SU-DHL-6 (cell line): Measurements from ENCODE around the gene SLFN14.

Experiments
- H2AFZ ChIP-seq: fragments of 200-600 bp; sonication (generic); 2 replicates; pipeline ENCODE4 v1.6.1; 2014; ENCODE audit warnings: low read depth, mild to moderate bottlenecking, moderate library complexity, mixed read lengths, antibody characterized with exemption, low read length; ENCODE audit not compliant: severe bottlenecking
- H3F3A ChIP-seq: fragments of 200-600 bp; shearing (Covaris generic); 2 replicates; pipeline ENCODE4 v1.6.0; 2016; ENCODE audit warnings: antibody characterized with exemption, mild to moderate bottlenecking; ENCODE audit not compliant: insufficient read depth
- H3K27ac ChIP-seq: fragments of 200-600 bp; sonication (generic); 2 replicates; pipeline ENCODE4 v1.5.1; 2016; ENCODE audit warnings: low read depth, mild to moderate bottlenecking, low read length, moderate library complexity, mixed read lengths
- H3K27me3 ChIP-seq: fragments of 200-600 bp; sonication (generic), shearing (Covaris generic); 2 replicates; pipeline ENCODE4 v1.6.0; 2014; ENCODE audit warnings: mild to moderate bottlenecking, low read length
- H3K36me3 ChIP-seq: fragments of 200-600 bp; sonication (generic); 2 replicates; pipeline ENCODE4 v1.6.1; 2014; ENCODE audit warnings: mild to moderate bottlenecking, low read length, mixed read lengths
- H3K4me2 ChIP-seq: fragments of 300-600, 200-600 bp; shearing (Covaris generic), sonication (generic); 2 replicates; pipeline ENCODE4 v1.6.0; 2014; ENCODE audit warnings: low read length, low read depth, mild to moderate bottlenecking; ENCODE audit not compliant: poor library complexity, severe bottlenecking
- H3K4me3 ChIP-seq: fragments of 200-600 bp; sonication (generic); 2 replicates; pipeline ENCODE4 v1.5.1; 2014; ENCODE audit warnings: antibody characterized with exemption, low read length, mild to moderate bottlenecking, mixed read lengths; ENCODE audit not compliant: insufficient read depth, poor library complexity, severe bottlenecking
- H3K79me2 ChIP-seq: fragments of 200-600 bp; sonication (generic); 2 replicates; pipeline ENCODE4 v1.6.1; 2014; ENCODE audit warnings: mild to moderate bottlenecking, low read length, moderate library complexity; ENCODE audit not compliant: insufficient read depth
- H3K9ac ChIP-seq: fragments of 200-600 bp; sonication (generic); 2 replicates; pipeline ENCODE4 v1.7.0; 2014; ENCODE audit warnings: mild to moderate bottlenecking, low read length
- H3K9me2 ChIP-seq: fragments of 200-600 bp; sonication (generic); replicated peaks from 2 replicates; pipeline ENCODE4 v1.6.1; 2014; ENCODE audit warnings: low read length; ENCODE audit not compliant: insufficient read depth
- H3K9me3 ChIP-seq: fragments of 200-600 bp; sonication (generic); 2 replicates; pipeline ENCODE4 v1.6.1; 2014; ENCODE audit warnings: low read length, mixed read lengths; ENCODE audit not compliant: insufficient read depth
- H4K20me1 ChIP-seq: fragments of 200-600 bp; sonication (generic); 2 replicates; pipeline ENCODE4 v1.6.1; 2014; ENCODE audit warnings: low read depth, mild to moderate bottlenecking, antibody characterized with exemption, low read length, moderate library complexity, mixed read lengths
- CTCF ChIP-seq: fragments of 200-600 bp; sonication (generic); IDR thresholded peaks from one replicate; pipeline ENCODE4 v1.5.1; 2017; ENCODE audit warnings: antibody characterized with exemption, mild to moderate bottlenecking, low read length, moderate library complexity; ENCODE audit not compliant: insufficient read depth, poor library complexity, severe bottlenecking
- EZH2phosphoT487 ChIP-seq: fragments of 200-600 bp; sonication (generic), shearing (Covaris generic); conservative IDR thresholded peaks from 2 replicates; pipeline ENCODE4 v1.6.1; 2018; ENCODE audit warnings: mild to moderate bottlenecking, antibody characterized with exemption, low read length, moderate library complexity, mixed read lengths

SLFN14 gene

DNA sequence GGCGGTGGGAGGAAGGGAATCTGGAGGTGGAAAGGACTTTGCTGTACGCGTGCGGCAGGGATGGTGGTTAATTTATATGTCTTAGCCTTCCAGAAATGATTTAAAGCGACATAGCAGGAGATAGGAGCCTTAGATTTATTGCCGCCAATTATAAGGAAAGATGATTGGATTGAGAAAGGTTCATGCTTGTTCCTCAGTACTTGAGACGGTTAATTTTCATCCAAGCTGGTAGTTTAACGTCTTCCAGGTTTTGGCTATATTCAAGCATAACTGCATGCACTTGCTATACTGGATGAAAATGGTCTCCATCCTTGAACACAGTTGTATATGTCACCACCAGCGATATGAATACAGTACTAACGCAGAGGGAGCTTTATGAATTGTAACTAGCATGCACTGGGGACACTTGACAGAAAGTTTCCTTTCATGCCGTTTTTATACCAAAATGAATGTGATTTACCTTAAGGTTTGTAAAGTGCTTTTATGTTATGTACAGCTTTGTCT lies 18.4 kb upstream of the SLFN14 start:
- Histone ChIP-seq H2AFZ (peak overlapping the region; percentile 83), H3K9ac (peak overlapping the region; percentile 96), H3K4me3 (peak overlapping the region; percentile 99), H3F3A (peaks cover 34% of the 10 kb centered on the region; the same call in 1 of the 2 replicates), H3K9me3 (no peaks in the 10 kb centered on the region), H4K20me1 (no peaks in the 10 kb centered on the region), H3K9me2 (no peaks in the 10 kb centered on the region), H3K4me2 (peak overlapping the region; percentile 99), H3K27ac (peak overlapping the region; percentile 77), H3K27me3 (no peaks in the 10 kb centered on the region), H3K79me2 (peaks cover 7% of the 10 kb centered on the region; the same call in 1 of the 2 replicates), H3K36me3 (peaks cover 7% of the 10 kb centered on the region; the same call in 1 of the 2 replicates)
- no peak for TF ChIP-seq CTCF
- TF ChIP-seq EZH2phosphoT487, result no peak

DNA sequence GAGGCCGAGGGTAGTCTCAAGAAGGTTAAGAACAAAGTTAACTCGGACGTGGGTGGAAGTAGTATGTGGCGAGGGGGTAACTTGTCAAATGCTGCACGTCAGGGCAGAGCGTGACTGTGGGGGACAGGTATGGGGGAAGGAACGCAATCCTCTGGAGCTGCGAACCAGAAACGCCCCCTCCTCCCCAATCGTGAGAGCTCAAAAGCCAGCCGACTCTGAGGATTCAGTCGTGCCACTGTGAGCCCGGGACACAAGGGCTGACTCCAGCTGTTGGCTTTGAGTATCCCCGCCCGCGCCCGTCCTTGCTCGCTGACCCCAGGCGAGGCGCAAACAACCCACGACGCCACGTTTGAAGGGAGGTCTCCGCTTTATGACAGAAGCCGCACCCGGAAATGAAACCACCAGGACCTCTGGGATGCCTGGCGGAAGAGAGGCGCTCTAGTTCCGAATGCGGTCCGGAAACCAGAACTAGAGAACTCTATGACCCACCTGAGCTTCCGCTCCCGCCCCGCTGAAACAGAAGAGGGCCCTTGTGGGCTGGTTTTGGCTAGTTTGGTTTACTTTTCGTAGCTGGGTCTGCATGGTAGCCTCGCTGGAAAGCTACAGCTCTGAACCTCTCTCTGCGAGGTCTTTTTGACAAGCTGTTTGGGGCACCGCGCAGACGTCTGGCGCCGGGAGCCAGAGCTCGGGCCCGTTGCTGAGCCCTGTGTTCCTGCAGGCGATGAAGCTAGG lies 17.7 kb upstream of the SLFN14 start, which contains the start of gene PEX12:
PEX12 (minus strand) TSS at position 375 of the 732 bp plus-strand sequence. CDS start 550 bp downstream, outside the sequence.
- H3K79me2 ChIP-seq, result peaks cover 7% of the 10 kb centered on the region; the same call in 1 of the 2 replicates
- H3K9me2 ChIP-seq, result no peaks in the 10 kb centered on the region
- TF ChIP-seq CTCF (no peak), EZH2phosphoT487 (no peak)
- peak within 1 kb of the TSS; percentile 83 for H2AFZ ChIP-seq
- no peaks in the 10 kb centered on the region for H4K20me1 ChIP-seq
- H3F3A ChIP-seq, result peaks cover 34% of the 10 kb centered on the region; the same call in 1 of the 2 replicates
- H3K9ac ChIP-seq, result peak within 1 kb of the TSS; percentile 96
- no peaks in the 10 kb centered on the region for H3K9me3 ChIP-seq
- peak within 1 kb of the TSS; percentile 99 for H3K4me2 ChIP-seq
- peak within 1 kb of the TSS; percentile 99 for H3K4me3 ChIP-seq
- H3K27ac ChIP-seq, result peak within 1 kb of the TSS; percentile 77
- no peaks in the 10 kb centered on the region for H3K27me3 ChIP-seq
- H3K36me3 ChIP-seq, result peaks cover 7% of the 10 kb centered on the region; the same call in 1 of the 2 replicates

DNA sequence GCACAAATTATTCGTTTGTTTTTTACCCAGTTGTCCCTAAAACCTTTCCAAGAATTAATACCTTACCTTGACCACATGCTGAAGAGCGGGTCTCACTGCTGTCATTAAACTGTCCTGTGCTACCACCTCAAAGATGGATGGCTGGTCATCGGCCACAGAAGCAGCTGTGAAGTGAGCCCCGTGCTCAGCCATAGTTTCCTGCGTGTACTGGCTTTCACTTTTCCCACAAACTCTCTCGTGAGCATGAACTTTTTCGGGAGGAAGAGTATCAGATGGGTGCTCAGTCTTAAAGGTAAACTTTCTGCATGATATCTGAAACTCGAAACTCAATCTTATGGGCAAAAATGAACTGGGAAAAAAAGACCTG lies 17.2 kb upstream of the SLFN14 start:
- Histone ChIP-seq H3K9ac (peak overlapping the region; percentile 96), H3K4me2 (peak overlapping the region; percentile 99), H3K9me3 (no peaks in the 10 kb centered on the region), H4K20me1 (no peaks in the 10 kb centered on the region), H2AFZ (peak overlapping the region; percentile 78), H3K79me2 (peaks cover 7% of the 10 kb centered on the region; the same call in 1 of the 2 replicates), H3K27me3 (no peaks in the 10 kb centered on the region), H3K36me3 (peaks cover 7% of the 10 kb centered on the region; the same call in 1 of the 2 replicates), H3K27ac (peak overlapping the region; percentile 77), H3F3A (peaks cover 34% of the 10 kb centered on the region; the same call in 1 of the 2 replicates), H3K9me2 (no peaks in the 10 kb centered on the region), H3K4me3 (peak overlapping the region; percentile 99)
- TF ChIP-seq CTCF, result no peak
- TF ChIP-seq EZH2phosphoT487, result no peak
